GM12878 (cell line): ENCODE data around the gene REV3L. TPM values are rescaled to one million over a fixed set of nuclear protein-coding genes. Genes with fewer than 3 reads are reported as not detected.

Source experiments
- ATAC-seq: fragments of 200-7000 bp; cut with Tn5 transposase; 3 replicates; pipeline ENCODE4 v1.9.1; 2020; ENCODE audit warnings: mild to moderate bottlenecking, moderate library complexity
- BruUV-seq: library from RNA; stranded (reverse); fragments of 400-500 nt; replicated peaks from 2 replicates; lab custom pipeline; 2021; lab: Mats Ljungman, UMichigan
- CTCF ChIA-PET: fragments of 300-600 bp; sonication (Branson Sonifier 250); formaldehyde crosslinking; extraction: SDS; loops from one replicate; lab custom pipeline; 2021; ENCODE audit warnings: inconsistent platforms; lab: Yijun Ruan, JAX
- POLR2A ChIA-PET: fragments of 350-600 bp; formaldehyde crosslinking; extraction: SDS; loops from one replicate; lab custom pipeline; 2021; ENCODE audit warnings: inconsistent platforms; lab: Charles Lee
- RAD21 ChIA-PET: fragments of 300-600 bp; sonication (Branson Sonifier 250); formaldehyde crosslinking; loops from one replicate; lab custom pipeline; 2023; ENCODE audit warnings: antibody characterized with exemption; ENCODE audit not compliant: unreplicated experiment; lab: Charles Lee
- SMC1A ChIA-PET: fragments of 300-600 bp; sonication (Branson Sonifier 250); formaldehyde crosslinking; loops from one replicate; lab custom pipeline; 2023; ENCODE audit not compliant: unreplicated experiment, uncharacterized antibody; lab: Charles Lee
- DNase-seq: peaks from one replicate; pipeline ENCODE4 v3.0.0-alpha.2; 2011; ENCODE audit warnings: low read depth, low spot score
- FAIRE-seq: peaks from 3 replicates; lab custom pipeline; 2011; peaks lifted over from hg19 to GRCh38; lab: Jason Lieb, UNC
- H2AFZ ChIP-seq: 2 replicates; pipeline ENCODE4 v1.6.0; 2011; ENCODE audit warnings: low read depth, low read length, control low read depth; ENCODE audit not compliant: control insufficient read depth
- H3K27ac ChIP-seq: 2 replicates; pipeline ENCODE4 v1.5.1; 2011; ENCODE audit warnings: control low read depth; ENCODE audit not compliant: control insufficient read depth, insufficient read depth
- H3K27me3 ChIP-seq, 2 experiments: replicated peaks in 1 of 2; 2 replicates each; pipeline versions ENCODE4 v1.6.0 to v1.6.1; 2011; ENCODE audit warnings: low read length in 1 of 2; ENCODE audit not compliant: control insufficient read depth in 2 of 2, insufficient read depth in 2 of 2
- H3K36me3 ChIP-seq, 2 experiments: 2 replicates each; pipeline ENCODE4 v1.5.1; 2011; ENCODE audit warnings: low read length in 1 of 2; ENCODE audit not compliant: control insufficient read depth in 2 of 2, insufficient read depth in 2 of 2
- H3K4me1 ChIP-seq: 2 replicates; pipeline ENCODE4 v1.6.1; 2011; ENCODE audit warnings: mild to moderate bottlenecking, low read length, moderate library complexity, mixed read lengths; ENCODE audit not compliant: control insufficient read depth, insufficient read depth
- H3K4me2 ChIP-seq: 2 replicates; pipeline ENCODE4 v1.6.0; 2011; ENCODE audit warnings: control low read depth; ENCODE audit not compliant: control insufficient read depth, insufficient read depth
- H3K4me3 ChIP-seq: fragments of 200-600 bp; sonication (generic); 2 replicates; pipeline ENCODE4 v1.5.1; 2016
- H3K79me2 ChIP-seq: 2 replicates; pipeline ENCODE4 v1.6.0; 2011; ENCODE audit warnings: low read length; ENCODE audit not compliant: control insufficient read depth, insufficient read depth
- H3K9ac ChIP-seq: 2 replicates; pipeline ENCODE4 v1.8.0; 2011; ENCODE audit warnings: low read length, control low read depth, mixed read lengths; ENCODE audit not compliant: control insufficient read depth, insufficient read depth
- H3K9me3 ChIP-seq: replicated peaks from 3 replicates; pipeline ENCODE4 v1.5.1; 2011; ENCODE audit warnings: mild to moderate bottlenecking, low read length; ENCODE audit not compliant: control insufficient read depth, insufficient read depth
- H4K20me1 ChIP-seq: 2 replicates; pipeline ENCODE4 v1.6.0; 2011; ENCODE audit not compliant: control insufficient read depth, insufficient read depth
- BCL3 ChIP-seq: IDR thresholded peaks from 2 replicates; pipeline ENCODE4 v1.6.1; 2011; ENCODE audit warnings: borderline replicate concordance, low read depth, mild to moderate bottlenecking, moderate library complexity, low read length; ENCODE audit not compliant: insufficient read depth, poor library complexity, severe bottlenecking
- CREB1 ChIP-seq: IDR thresholded peaks from 2 replicates; pipeline ENCODE4 v1.6.1; 2012; ENCODE audit warnings: low read depth, mild to moderate bottlenecking, inconsistent platforms
- EED ChIP-seq: sonication (generic); IDR thresholded peaks from 2 replicates; pipeline ENCODE4 v1.6.1; 2016; ENCODE audit warnings: antibody characterized with exemption, low read depth
- IRF4 ChIP-seq: IDR thresholded peaks from 2 replicates; pipeline ENCODE4 v1.6.1; 2011; ENCODE audit warnings: low read depth, low read length
- JUNB ChIP-seq: IDR thresholded peaks from 2 replicates; pipeline ENCODE4 v1.6.1; 2016; ENCODE audit warnings: antibody characterized with exemption, mild to moderate bottlenecking
- PML ChIP-seq: IDR thresholded peaks from 2 replicates; pipeline ENCODE4 v1.6.1; 2012; ENCODE audit warnings: low read length, inconsistent platforms
- RUNX3 ChIP-seq: IDR thresholded peaks from 2 replicates; pipeline ENCODE4 v1.6.1; 2012; ENCODE audit warnings: low read length, inconsistent platforms
- SKIL ChIP-seq: fragments of 450-650 bp; IDR thresholded peaks from 2 replicates; pipeline ENCODE4 v1.6.1; 2017; ENCODE audit warnings: mild to moderate bottlenecking, low read depth, inconsistent platforms; ENCODE audit not compliant: poor library complexity, severe bottlenecking
- YY1 ChIP-seq: IDR thresholded peaks from 2 replicates; pipeline ENCODE4 v1.6.1; 2011; ENCODE audit warnings: low read depth, mild to moderate bottlenecking, low read length
- ZBTB11 ChIP-seq: fragments of 450-650 bp; formaldehyde crosslinking; IDR thresholded peaks from 2 replicates; pipeline ENCODE4 v1.5.0; 2022; ENCODE audit warnings: mild to moderate bottlenecking, missing genetic modification characterization
- WGBS: methylation state at CpG from one replicate; pipeline ENCODE4 v1.1.6; 2016; ENCODE audit warnings: low lambda C conversion rate; ENCODE audit not compliant: insufficient replicate concordance, insufficient coverage; ENCODE audit errors: missing lambda C conversion rate; 5-methylcytosine and 5-hydroxymethylcytosine counted together
- in situ Hi-C: fragments of 300-500 bp; cut with MboI; formaldehyde crosslinking; loops from 9 replicates; pipeline ENCODE4 v1.14.3; 2018; ENCODE audit warnings: mixed read lengths
- intact Hi-C: fragments of 100-400 bp; cut with micrococcal nuclease; formaldehyde crosslinking; loops from one replicate; pipeline ENCODE4 v1.14.2; 2022; ENCODE audit not compliant: unreplicated experiment
- polyA plus RNA-seq, 11 experiments: library from polyadenylated mRNA; depleted of rRNA in 4 of 11; unstranded in 6 of 11; stranded (reverse) in 5 of 11; fragments of >200 nt; fragmentation: Nextera tagmentation in 4 of 11; fragmentation: Illumina TruSeq in 1 of 11; extraction: Ambion mirVana in 4 of 11; extraction: Trizol in 1 of 11; gene quantifications; 1 replicate in 1 of 11; 2 replicates in 10 of 11; pipeline versions ENCODE4 v1.2.1 to v1.2.3, GENCODE V29; 2011 to 2016; ENCODE audit warnings: inconsistent platforms in 2 of 11, missing spikeins in 2 of 11, low read depth in 1 of 11
- total RNA-seq, 4 experiments: library from RNA; depleted of rRNA in 3 of 4; stranded (reverse); fragments of >200 nt in 3 of 4; fragmentation: Illumina TruSeq in 1 of 4; extraction: Trizol in 1 of 4; gene quantifications; 2 replicates each; pipeline versions ENCODE4 v1.2.1 to v1.2.3, GENCODE V29; 2013 to 2021

REV3L gene
- total and polyA plus RNA-seq, 10 of the 15 experiments (the other 5 are each of a cell fraction or from before 2014, with no cell fraction given) = 7.6 to 33.6 (median 21.5) TPM

GRCh38 chr6:111377558-111378120 lies 105.4 kb downstream of the REV3L start (continued):
- TF ChIP-seq BCL3 = no peak
- no peak for TF ChIP-seq YY1
- TF ChIP-seq PML = no peak
- no peak for TF ChIP-seq SKIL

GRCh38 chr6:111367393-111368088 lies 115.5 kb downstream of the REV3L start:
- in situ Hi-C loops = no loop called here
- ChIA-PET CTCF (interaction anchor here (0.9 to 3.5 kb wide), 6 partner anchors 10 to 111 kb away, joined by 3 to 24 read pairs (median 3); a partner anchor contains a TSS), RAD21 (interaction anchor here (1.0 to 3.3 kb wide), 5 partner anchors 45 to 238 kb away, joined by 3 to 21 read pairs (median 3); partner anchors contain the start of gene TRAF3IP2), POLR2A (interaction anchor here (0.9 kb wide), 1 partner anchor 26 kb away, joined by 3 read pairs; no protein-coding TSS in a partner anchor), SMC1A (interaction anchor here (0.6 to 2.1 kb wide), 12 partner anchors 14 to 327 kb away, joined by 3 to 10 read pairs (median 4); a partner anchor contains a TSS)
- peak; percentile 49 for FAIRE-seq
- intact Hi-C loops = loop anchor here (5.0 kb wide), 2 partner anchors 110 to 675 kb away; no protein-coding TSS in a partner anchor
- peaks cover 0 to 9% of the 10 kb centered on the region in 2 experiments; a peak in 1 of 4 replicates for H3K36me3 ChIP-seq
- ATAC-seq = peak; percentile 83
- no peak overlapping the region for H3K4me3 ChIP-seq
- peak overlapping the region; percentile 48 for H3K4me2 ChIP-seq
- no peaks in the 10 kb centered on the region for H3K79me2 ChIP-seq
- BruUV-seq = TSS peak; percentile 20
- no peaks in the 10 kb centered on the region for H4K20me1 ChIP-seq
- no peak overlapping the region for H3K27ac ChIP-seq
- no peak overlapping the region for H3K9ac ChIP-seq
- no peak overlapping the region for H2AFZ ChIP-seq
- peak; percentile 32 for DNase-seq
- peaks cover 12% of the 10 kb centered on the region for H3K4me1 ChIP-seq
- 75% methylated on average over 9 of the region's 9 CpGs for WGBS
- H3K9me3 ChIP-seq = no peaks in the 10 kb centered on the region
- H3K27me3 ChIP-seq = no peaks in the 10 kb centered on the region
- TF ChIP-seq SKIL = no peak
- peak; percentile 75 for TF ChIP-seq IRF4
- TF ChIP-seq EED = 0 out of 2 replicates have a peak, but pooled peaks have one; percentile 43
- peak; percentile 59 for TF ChIP-seq RUNX3
- TF ChIP-seq CREB1 = no peak
- TF ChIP-seq ZBTB11 = no peak
- peak; percentile 76 for TF ChIP-seq JUNB
